CD14-positive monocyte (primary cell): ENCODE measurements around the gene FYB2. TPM values are rescaled to one million over a fixed set of nuclear protein-coding genes. Genes with fewer than 3 reads are reported as not detected.
A peak's percentile ranks its signal among the peaks of the same experiment; 100 is the strongest.

Source experiments
- DNase-seq, 3 donors: peaks; one replicate each; pipeline ENCODE4 v3.0.0-alpha.2; 2011 to 2022
- H2AFZ ChIP-seq: 2 replicates; pipeline ENCODE4 v1.6.0; 2012; ENCODE audit warnings: mild to moderate bottlenecking, low read depth, low read length, inconsistent platforms; ENCODE audit not compliant: insufficient read depth, poor library complexity, severe bottlenecking
- H3K27ac ChIP-seq, 2 donors: 1 replicate in 1 of 2; 2 replicates in 1 of 2; pipeline ENCODE4 v1.5.1; 2012 to 2013; ENCODE audit warnings: low read length in 2 of 2, control low read depth in 1 of 2, inconsistent platforms in 1 of 2, low read depth in 1 of 2, mild to moderate bottlenecking in 1 of 2
- H3K27me3 ChIP-seq, 2 donors: one replicate each; pipeline versions ENCODE4 v1.6.0 to v1.6.1; 2011 to 2013; ENCODE audit warnings: low read length in 2 of 2; ENCODE audit not compliant: control insufficient read depth in 2 of 2, insufficient read depth in 2 of 2
- H3K36me3 ChIP-seq, 2 donors: replicated peaks in 1 of 2; 1 replicate in 1 of 2; 2 replicates in 1 of 2; pipeline versions ENCODE4 v1.5.1 to v1.6.1; 2012 to 2013; ENCODE audit warnings: low read length in 2 of 2, control low read depth in 1 of 2, inconsistent platforms in 1 of 2, mild to moderate bottlenecking in 1 of 2; ENCODE audit not compliant: insufficient read depth in 2 of 2, control insufficient read depth in 1 of 2
- H3K4me1 ChIP-seq, 2 donors: 1 replicate in 1 of 2; 2 replicates in 1 of 2; pipeline versions ENCODE4 v1.5.1 to v1.6.1; 2012 to 2013; ENCODE audit warnings: low read length in 2 of 2, control low read depth in 1 of 2, inconsistent platforms in 1 of 2, mild to moderate bottlenecking in 1 of 2, moderate library complexity in 1 of 2; ENCODE audit not compliant: insufficient read depth in 2 of 2, control insufficient read depth in 1 of 2
- H3K4me2 ChIP-seq: replicated peaks from 2 replicates; pipeline ENCODE3; 2012; ENCODE audit warnings: low read length, moderate library complexity, mild to moderate bottlenecking; ENCODE audit not compliant: poor library complexity, severe bottlenecking; ENCODE audit errors: extremely low read depth
- H3K4me3 ChIP-seq, 3 experiments: fragments of 200-600 bp in 1 of 3; sonication (generic) in 1 of 3; replicated peaks in 1 of 3; 1 replicate in 2 of 3; 2 replicates in 1 of 3; pipeline ENCODE4 v1.5.1; 2011 to 2013; ENCODE audit warnings: low read length in 3 of 3, mild to moderate bottlenecking in 3 of 3, control low read depth in 2 of 3, low read depth in 2 of 3, inconsistent platforms in 1 of 3, moderate library complexity in 1 of 3
- H3K79me2 ChIP-seq: 2 replicates; pipeline ENCODE4 v1.6.0; 2012; ENCODE audit warnings: mild to moderate bottlenecking, control low read depth, inconsistent platforms, low read length, moderate library complexity; ENCODE audit not compliant: insufficient read depth
- H3K9ac ChIP-seq: 2 replicates; pipeline ENCODE4 v1.6.0; 2017; ENCODE audit warnings: low read length, mild to moderate bottlenecking; ENCODE audit not compliant: insufficient read depth, poor library complexity, severe bottlenecking
- H3K9me3 ChIP-seq, 2 donors: replicated peaks in 1 of 2; 1 replicate in 1 of 2; 2 replicates in 1 of 2; pipeline versions ENCODE4 v1.5.1 to v1.6.1; 2012 to 2013; ENCODE audit warnings: low read length in 2 of 2, control low read depth in 1 of 2; ENCODE audit not compliant: control insufficient read depth in 1 of 2, insufficient read depth in 1 of 2
- H4K20me1 ChIP-seq: 2 replicates; pipeline ENCODE4 v1.6.0; 2012; ENCODE audit warnings: mild to moderate bottlenecking, low read length, control low read depth, moderate library complexity; ENCODE audit not compliant: insufficient read depth
- H3K27ac Mint-ChIP-seq, 7 donors: one replicate each; pipeline ENCODE4 v1.8.0; 2020; ENCODE audit warnings: mild to moderate bottlenecking in 7 of 7, mixed read lengths in 7 of 7, moderate library complexity in 6 of 7, inconsistent platforms in 2 of 7
- H3K27me3 Mint-ChIP-seq, 3 donors: one replicate each; pipeline ENCODE4 v1.8.0; 2021 to 2022; ENCODE audit warnings: low read depth in 3 of 3, mild to moderate bottlenecking in 3 of 3, mixed read lengths in 3 of 3, moderate library complexity in 3 of 3, inconsistent platforms in 1 of 3
- H3K36me3 Mint-ChIP-seq, 2 donors: one replicate each; pipeline ENCODE4 v1.8.0; 2020; ENCODE audit warnings: mixed read lengths in 2 of 2, inconsistent platforms in 1 of 2, mild to moderate bottlenecking in 1 of 2
- H3K4me1 Mint-ChIP-seq: one replicate; pipeline ENCODE4 v1.8.0; 2020; ENCODE audit warnings: mild to moderate bottlenecking, mixed read lengths
- H3K4me3 Mint-ChIP-seq, 2 donors: one replicate each; pipeline ENCODE4 v1.8.0; 2020; ENCODE audit warnings: mild to moderate bottlenecking in 2 of 2, mixed read lengths in 2 of 2, moderate library complexity in 1 of 2
- H3K9me3 Mint-ChIP-seq, 7 donors: one replicate each; pipeline ENCODE4 v1.8.0; 2020 to 2022; ENCODE audit warnings: mixed read lengths in 7 of 7, mild to moderate bottlenecking in 6 of 7, moderate library complexity in 6 of 7, inconsistent platforms in 2 of 7
- CTCF ChIP-seq: fragments of 200-600 bp; IDR thresholded peaks from one replicate; pipeline ENCODE4 v1.8.0; 2022; ENCODE audit warnings: antibody characterized with exemption, mild to moderate bottlenecking
- WGBS: methylation state at CpG from one replicate; pipeline ENCODE4 v1.1.5; 2013; ENCODE audit warnings: missing lambda C conversion rate; ENCODE audit not compliant: insufficient coverage; 5-methylcytosine and 5-hydroxymethylcytosine counted together
- intact Hi-C, 2 donors: fragments of 100-400 bp; cut with micrococcal nuclease; formaldehyde crosslinking; loops; one replicate each; pipeline versions ENCODE4 v1.15.0 to v1.15.1; 2023
- polyA plus RNA-seq, 3 donors: library from polyadenylated mRNA; depleted of rRNA in 1 of 3; unstranded in 2 of 3; stranded (reverse) in 1 of 3; fragments of 300-500 nt in 2 of 3; fragments of >200 nt in 1 of 3; fragmentation: Illumina TruSeq in 2 of 3; gene quantifications; 1 replicate in 2 of 3; 2 replicates in 1 of 3; pipeline ENCODE4 v1.2.3, GENCODE V29; 2012 to 2021

Gene FYB2
- polyA plus RNA-seq, 3 donors, result not detected

GRCh38 chr1:56771717-56772116 is 47.5 kb downstream of the FYB2 start:
- intact Hi-C loops, result no loop called here
- Histone ChIP-seq H3K27me3 (no peaks in the 10 kb centered on the region), H3K9ac (no peak overlapping the region), H3K9me3 (no peaks in the 10 kb centered on the region), H3K79me2 (no peaks in the 10 kb centered on the region), H3K27ac (no peak overlapping the region), H4K20me1 (no peaks in the 10 kb centered on the region), H3K4me3 (no peak overlapping the region), H3K36me3 (no peaks in the 10 kb centered on the region), H3K4me2 (no peak overlapping the region), H3K4me1 (no peaks in the 10 kb centered on the region), H2AFZ (no peak overlapping the region)
- Mint-ChIP-seq H3K4me3 (no peak overlapping the region), H3K36me3 (no peaks in the 10 kb centered on the region), H3K27me3 (peaks cover 0 to 3% (median 2%) of the 10 kb centered on the region in 3 donors), H3K9me3 (peaks cover 0 to 3% (median 0%) of the 10 kb centered on the region in 7 donors), H3K27ac (peak overlapping the region in 1 of 7 donors; percentile 33), H3K4me1 (peaks cover 9% of the 10 kb centered on the region)
- no peak for TF ChIP-seq CTCF
- no CpG with 5 or more reads among the region's 3 CpGs for WGBS
- DNase-seq, result no peak

- H4K20me1 ChIP-seq, result no peaks in the 10 kb centered on the region
- Mint-ChIP-seq H3K4me1 (no peaks in the 10 kb centered on the region), H3K27me3 (peaks cover 0 to 7% (median 6%) of the 10 kb centered on the region in 3 donors), H3K4me3 (no peak overlapping the region), H3K36me3 (no peaks in the 10 kb centered on the region), H3K27ac (no peak overlapping the region), H3K9me3 (no peaks in the 10 kb centered on the region)
- no peaks in the 10 kb centered on the region for H3K36me3 ChIP-seq
- no peaks in the 10 kb centered on the region for H3K27me3 ChIP-seq
- DNase-seq, result no peak
- H3K4me3 ChIP-seq, result no peak overlapping the region
- H3K79me2 ChIP-seq, result no peaks in the 10 kb centered on the region
- no peak overlapping the region for H2AFZ ChIP-seq
- H3K9ac ChIP-seq, result no peak overlapping the region
- no peak for TF ChIP-seq CTCF
- H3K4me2 ChIP-seq, result no peak overlapping the region
- intact Hi-C loops, result no loop called here
- no peak overlapping the region for H3K27ac ChIP-seq
- H3K4me1 ChIP-seq, result no peaks in the 10 kb centered on the region
- no peaks in the 10 kb centered on the region for H3K9me3 ChIP-seq
- 0% methylated on average over 1 of the region's 3 CpGs for WGBS
Measured at GRCh38 chr1:56758794-56759193, 60.4 kb downstream of the FYB2 start.
